GM23248 (cell line): ENCODE results near the gene CDC73. TPM values are rescaled to one million over a fixed set of nuclear protein-coding genes. Genes with fewer than 3 reads are reported as not detected.
"Not testable (repeated sequence)": the region's sequence is repeated elsewhere in the genome, so short reads cannot be mapped to it uniquely, and the experiment has no call there.

ENCODE experiments used
- DNase-seq: peaks from one replicate; pipeline ENCODE4 v3.0.0-alpha.2; 2015
- H2AFZ ChIP-seq: fragments of 200-600 bp; sonication (generic); 2 replicates; pipeline ENCODE4 v1.6.1; 2016; ENCODE audit warnings: antibody characterized with exemption
- H3F3A ChIP-seq: fragments of 200-600 bp; sonication (generic); 2 replicates; pipeline ENCODE4 v1.6.1; 2016; ENCODE audit warnings: mild to moderate bottlenecking, antibody characterized with exemption, mixed run types; ENCODE audit not compliant: insufficient read depth
- H3K27ac ChIP-seq: fragments of 200-600 bp; sonication (generic); 2 replicates; pipeline ENCODE4 v1.5.1; 2016; ENCODE audit warnings: mild to moderate bottlenecking
- H3K27me3 ChIP-seq: fragments of 200-600 bp; sonication (generic); replicated peaks from 2 replicates; pipeline ENCODE4 v1.6.1; 2016; ENCODE audit warnings: mild to moderate bottlenecking; ENCODE audit not compliant: insufficient read depth
- H3K36me3 ChIP-seq: fragments of 200-600 bp; sonication (generic); 2 replicates; pipeline ENCODE4 v1.6.1; 2016; ENCODE audit warnings: low read depth, mild to moderate bottlenecking
- H3K4me1 ChIP-seq: fragments of 200-600 bp; sonication (generic); 2 replicates; pipeline ENCODE4 v1.6.1; 2016; ENCODE audit warnings: mild to moderate bottlenecking; ENCODE audit not compliant: insufficient read depth
- H3K4me2 ChIP-seq: fragments of 200-600 bp; sonication (generic); one replicate; pipeline ENCODE4 v1.6.1; 2016; ENCODE audit warnings: mild to moderate bottlenecking; ENCODE audit not compliant: unreplicated experiment
- H3K4me3 ChIP-seq: fragments of 200-600 bp; sonication (generic); 2 replicates; pipeline ENCODE4 v1.5.1; 2016; ENCODE audit warnings: mild to moderate bottlenecking
- H3K79me2 ChIP-seq: fragments of 200-600 bp; sonication (generic); 2 replicates; pipeline ENCODE4 v1.6.1; 2016; ENCODE audit warnings: mild to moderate bottlenecking; ENCODE audit not compliant: insufficient read depth
- H3K9ac ChIP-seq: fragments of 200-600 bp; sonication (generic); 2 replicates; pipeline ENCODE4 v1.6.1; 2016; ENCODE audit warnings: mild to moderate bottlenecking
- H3K9me2 ChIP-seq: fragments of 200-600 bp; sonication (generic); 2 replicates; pipeline ENCODE4 v1.6.1; 2016; ENCODE audit warnings: mixed run types, mild to moderate bottlenecking, moderate library complexity; ENCODE audit not compliant: insufficient read depth
- H3K9me3 ChIP-seq: fragments of 200-600 bp; sonication (generic); one replicate; pipeline ENCODE4 v1.6.1; 2017; ENCODE audit warnings: low read depth
- H4K20me1 ChIP-seq: fragments of 200-600 bp; sonication (generic); 2 replicates; pipeline ENCODE4 v1.6.0; 2016; ENCODE audit not compliant: insufficient read depth
- EZH2 ChIP-seq: fragments of 200-600 bp; sonication (generic); IDR thresholded peaks from 2 replicates; pipeline ENCODE4 v1.6.1; 2018; ENCODE audit warnings: antibody characterized with exemption, mild to moderate bottlenecking; ENCODE audit not compliant: insufficient read depth, poor library complexity, severe bottlenecking
- EZH2phosphoT487 ChIP-seq: fragments of 200-600 bp; sonication (generic); IDR thresholded peaks from 2 replicates; pipeline ENCODE4 v1.6.1; 2018; ENCODE audit warnings: antibody characterized with exemption, moderate library complexity, mild to moderate bottlenecking, low read depth; ENCODE audit not compliant: insufficient read depth
- WGBS, 2 experiments: methylation state at CpG; one replicate each; pipeline ENCODE4 v1.1.6; 2015 to 2017; ENCODE audit warnings: low lambda C conversion rate in 2 of 2, low coverage in 1 of 2; ENCODE audit errors: missing lambda C conversion rate in 2 of 2; 5-methylcytosine and 5-hydroxymethylcytosine counted together
- in situ Hi-C: fragments of 300-500 bp; cut with MboI; formaldehyde crosslinking; loops from 2 replicates; pipeline ENCODE4 v1.15.0; 2020
- polyA plus RNA-seq: library from polyadenylated mRNA; unstranded; fragments of >200 nt; fragmentation: Nextera tagmentation; extraction: Ambion mirVana; gene quantifications from 2 replicates; pipeline ENCODE4 v1.2.1, GENCODE V29; 2016
- total RNA-seq: library from RNA; depleted of rRNA; stranded (reverse); fragments of >200 nt; shearing (Covaris generic); gene quantifications from 2 replicates; pipeline ENCODE4 v1.2.3, GENCODE V29; 2014

The CDC73 gene
- total and polyA plus RNA-seq, 2 experiments from 2014 or later: 29.1 to 50.9 TPM

GRCh38 chr1:193185901-193186731 lies 64.3 kb downstream of the CDC73 start, which contains the start of gene B3GALT2:
TSS of gene B3GALT2 (minus strand) at chr1:193186613. CDS start at chr1:193181562, 5,051 bp downstream.
- H3K27ac ChIP-seq: peak within 1 kb of the TSS; percentile 68
- peak within 1 kb of the TSS; percentile 96 for H3K4me2 ChIP-seq
- peaks cover 83% of the 10 kb centered on the region for H3K4me1 ChIP-seq
- H3K9me2 ChIP-seq: no peaks in the 10 kb centered on the region
- H3K27me3 ChIP-seq: no peaks in the 10 kb centered on the region
- peak within 1 kb of the TSS; percentile 72 for H3K4me3 ChIP-seq
- peak within 1 kb of the TSS; percentile 70 for H3K9ac ChIP-seq
- H3K9me3 ChIP-seq: no peaks in the 10 kb centered on the region
- H3K79me2 ChIP-seq: peaks cover 99% of the 10 kb centered on the region
- 4 to 5% methylated on average over 13 of the region's 13 CpGs for WGBS, 2 experiments
- in situ Hi-C loops: no loop called here
- H3F3A ChIP-seq: peaks cover 24% of the 10 kb centered on the region
- TF ChIP-seq EZH2 (no peak), EZH2phosphoT487 (no peak)
- DNase-seq: peak; percentile 76
- no peaks in the 10 kb centered on the region for H3K36me3 ChIP-seq
- H2AFZ ChIP-seq: peak within 1 kb of the TSS; percentile 46
- H4K20me1 ChIP-seq: no peaks in the 10 kb centered on the region

GRCh38 chr1:193187114-193187513 lies 65.3 kb downstream of the CDC73 start:
- WGBS, 2 experiments: 90 to 100% methylated on average over 1 of the region's 1 CpG
- no peaks in the 10 kb centered on the region for H4K20me1 ChIP-seq

GRCh38 chr1:193188915-193189314 lies 67.1 kb downstream of the CDC73 start:
- DNase-seq, H3K4me2 ChIP-seq, H4K20me1 ChIP-seq, H3K9ac ChIP-seq, H3K27me3 ChIP-seq, in situ Hi-C loops, H3K4me3 ChIP-seq, H3K9me2 ChIP-seq, H2AFZ ChIP-seq, H3K27ac ChIP-seq, H3K9me3 ChIP-seq, H3K36me3 ChIP-seq: not testable (repeated sequence)
- Histone ChIP-seq H3K79me2 (peaks cover 100% of the 10 kb centered on the region), H3F3A (peaks cover 15% of the 10 kb centered on the region; the same call in 1 of the 2 replicates), H3K4me1 (peaks cover 57% of the 10 kb centered on the region)
- WGBS, 2 experiments: 95 to 96% methylated on average over 7 of the region's 7 CpGs

More at GRCh38 chr1:193187114-193187513, 65.3 kb downstream of the CDC73 start:
- Histone ChIP-seq H3K27ac (peak overlapping the region; percentile 68; the same call in 1 of the 2 replicates), H2AFZ (no peak overlapping the region), H3K36me3 (no peaks in the 10 kb centered on the region), H3F3A (peaks cover 15% of the 10 kb centered on the region; the same call in 1 of the 2 replicates), H3K79me2 (peaks cover 99% of the 10 kb centered on the region), H3K4me1 (peaks cover 73% of the 10 kb centered on the region), H3K9me2 (no peaks in the 10 kb centered on the region), H3K9ac (peak overlapping the region; percentile 70; the same call in 1 of the 2 replicates), H3K4me3 (peak overlapping the region; percentile 72; the same call in 1 of the 2 replicates), H3K27me3 (no peaks in the 10 kb centered on the region), H3K4me2 (peak overlapping the region; percentile 96), H3K9me3 (no peaks in the 10 kb centered on the region)
- in situ Hi-C loops: no loop called here
- DNase-seq: no peak
- TF ChIP-seq EZH2: no peak
- no peak for TF ChIP-seq EZH2phosphoT487

- H3K9ac ChIP-seq: no peak overlapping the region
Observed at GRCh38 chr1:193189442-193190095, 67.7 kb downstream of the CDC73 start.

More at GRCh38 chr1:193189442-193190095, 67.7 kb downstream of the CDC73 start:
- H3K36me3 ChIP-seq: no peaks in the 10 kb centered on the region
- TF ChIP-seq EZH2 (no peak), EZH2phosphoT487 (no peak)
- H3K4me2 ChIP-seq: no peak overlapping the region
- no peaks in the 10 kb centered on the region for H3K27me3 ChIP-seq
- H3K27ac ChIP-seq: no peak overlapping the region
- in situ Hi-C loops: loop anchor here (10.0 kb wide), 1 partner anchor 145 kb away; no protein-coding TSS in a partner anchor
- H3F3A ChIP-seq: peaks cover 15% of the 10 kb centered on the region; the same call in 1 of the 2 replicates
- no peak overlapping the region for H2AFZ ChIP-seq
- H3K4me3 ChIP-seq: no peak overlapping the region
- no peaks in the 10 kb centered on the region for H3K9me2 ChIP-seq
- H3K79me2 ChIP-seq: peaks cover 100% of the 10 kb centered on the region
- H4K20me1 ChIP-seq: no peaks in the 10 kb centered on the region
- H3K4me1 ChIP-seq: peaks cover 50% of the 10 kb centered on the region
- WGBS, 2 experiments: 39 to 45% methylated on average over 3 of the region's 3 CpGs
- peak; percentile 15 for DNase-seq
- no peaks in the 10 kb centered on the region for H3K9me3 ChIP-seq
